Muscle layer of colon (tissue), 2 donors: ENCODE measurements around the gene UBE2D3.
"Not testable (repeated sequence)": the region's sequence is repeated elsewhere in the genome, so short reads cannot be mapped to it uniquely, and the experiment has no call there.

Experiments
- H3K27ac ChIP-seq: one replicate; pipeline ENCODE4 v1.7.0; 2013; ENCODE audit warnings: low read depth, mild to moderate bottlenecking, low read length, moderate library complexity
- H3K27me3 ChIP-seq, 2 donors: one replicate each; pipeline ENCODE4 v1.7.0; 2013; ENCODE audit warnings: low read length in 2 of 2, mild to moderate bottlenecking in 2 of 2; ENCODE audit not compliant: insufficient read depth in 2 of 2, control insufficient read depth in 1 of 2
- H3K36me3 ChIP-seq: one replicate; pipeline ENCODE4 v1.7.0; 2013; ENCODE audit warnings: mild to moderate bottlenecking, low read length; ENCODE audit not compliant: insufficient read depth
- H3K4me1 ChIP-seq: one replicate; pipeline ENCODE4 v1.7.0; 2013; ENCODE audit warnings: mild to moderate bottlenecking, low read length; ENCODE audit not compliant: insufficient read depth
- H3K4me3 ChIP-seq, 2 donors: one replicate each; pipeline ENCODE4 v1.7.0; 2013; ENCODE audit warnings: low read length in 2 of 2, low read depth in 1 of 2, mild to moderate bottlenecking in 1 of 2, moderate library complexity in 1 of 2
- H3K9ac ChIP-seq: one replicate; pipeline ENCODE4 v1.7.0; 2013; ENCODE audit warnings: low read length
- H3K9me3 ChIP-seq: one replicate; pipeline ENCODE4 v1.7.0; 2013; ENCODE audit warnings: mild to moderate bottlenecking, low read length
- donor health status: abdominal sarcoma.
- donor health status: Adenocarcinoma of cecum.

Gene UBE2D3

GRCh38 chr4:102826890-102827673 lies at the start of gene UBE2D3:
Gene UBE2D3 (minus strand): TSS chr4:102827551. CDS start chr4:102826508, 1,043 bp downstream.
- Histone ChIP-seq H3K27me3 (no peaks in the 10 kb centered on the region), H3K4me3 (peak within 1 kb of the TSS; percentile 88 to 92), H3K27ac (peak within 1 kb of the TSS; percentile 89), H3K9ac (peak within 1 kb of the TSS; percentile 100), H3K36me3 (no peaks in the 10 kb centered on the region), H3K9me3 (no peaks in the 10 kb centered on the region), H3K4me1 (peaks cover 37% of the 10 kb centered on the region)

GRCh38 chr4:102871772-102872171 lies 44.4 kb upstream of the UBE2D3 start:
- Histone ChIP-seq H3K4me3 (no peak overlapping the region), H3K9me3 (no peaks in the 10 kb centered on the region), H3K36me3 (no peaks in the 10 kb centered on the region), H3K27ac (no peak overlapping the region), H3K4me1 (peaks cover 6% of the 10 kb centered on the region), H3K27me3 (no peaks in the 10 kb centered on the region), H3K9ac (no peak overlapping the region)

GRCh38 chr4:102869569-102870197 lies 42.3 kb upstream of the UBE2D3 start:
- Histone ChIP-seq H3K9ac (peak overlapping the region; percentile 88), H3K4me1 (peaks cover 6% of the 10 kb centered on the region), H3K9me3 (no peaks in the 10 kb centered on the region), H3K4me3 (peak overlapping the region; percentile 97 to 98), H3K27me3 (no peaks in the 10 kb centered on the region), H3K27ac (peak overlapping the region; percentile 99), H3K36me3 (no peaks in the 10 kb centered on the region)

- Histone ChIP-seq H3K4me1 (peaks cover 6% of the 10 kb centered on the region), H3K9ac (peak within 1 kb of the TSS; percentile 88), H3K9me3 (no peaks in the 10 kb centered on the region), H3K27ac (peak within 1 kb of the TSS; percentile 99), H3K4me3 (peak within 1 kb of the TSS; percentile 97 to 98), H3K27me3 (no peaks in the 10 kb centered on the region), H3K36me3 (no peaks in the 10 kb centered on the region)
Measured at GRCh38 chr4:102868781-102869568, 41.6 kb upstream of the UBE2D3 start, which contains the start of gene CISD2. Gene CISD2 (plus strand): TSS chr4:102868992. CDS start chr4:102869085, 93 bp downstream.

- Histone ChIP-seq H3K9ac (peak overlapping the region; percentile 58), H3K4me3 (peak overlapping the region; percentile 97 to 98), H3K4me1 (peaks cover 6% of the 10 kb centered on the region), H3K9me3 (no peaks in the 10 kb centered on the region), H3K36me3 (no peaks in the 10 kb centered on the region), H3K27ac (peak overlapping the region; percentile 99), H3K27me3 (no peaks in the 10 kb centered on the region)
Measured at GRCh38 chr4:102868153-102868780, 40.9 kb upstream of the UBE2D3 start.

GRCh38 chr4:102867278-102868152 lies 40.2 kb upstream of the UBE2D3 start:
- Histone ChIP-seq H3K36me3 (no peaks in the 10 kb centered on the region), H3K4me1 (peaks cover 6% of the 10 kb centered on the region), H3K27me3 (no peaks in the 10 kb centered on the region), H3K27ac (no peak overlapping the region), H3K4me3 (peak overlapping the region; percentile 97 to 98), H3K9ac (no peak overlapping the region), H3K9me3 (no peaks in the 10 kb centered on the region)

GRCh38 chr4:102865327-102865726 lies 38.0 kb upstream of the UBE2D3 start:
- not testable (repeated sequence) for H3K4me3 ChIP-seq, H3K27ac ChIP-seq, H3K36me3 ChIP-seq, H3K27me3 ChIP-seq, H3K9ac ChIP-seq, H3K9me3 ChIP-seq, H3K4me1 ChIP-seq

- Histone ChIP-seq H3K4me1 (no peaks in the 10 kb centered on the region), H3K36me3 (no peaks in the 10 kb centered on the region), H3K27me3 (no peaks in the 10 kb centered on the region), H3K9ac (no peak overlapping the region), H3K27ac (no peak overlapping the region), H3K4me3 (no peak overlapping the region), H3K9me3 (peaks cover 8% of the 10 kb centered on the region)
Measured at GRCh38 chr4:102862747-102863146, 35.4 kb upstream of the UBE2D3 start.

GRCh38 chr4:102862016-102862415 lies 34.7 kb upstream of the UBE2D3 start:
- Histone ChIP-seq H3K27ac (no peak overlapping the region), H3K4me1 (no peaks in the 10 kb centered on the region), H3K27me3 (no peaks in the 10 kb centered on the region)

GRCh38 chr4:102860611-102861324 lies 33.4 kb upstream of the UBE2D3 start:
- H3K4me3 ChIP-seq, result no peak overlapping the region
- H3K9me3 ChIP-seq, result peaks cover 8% of the 10 kb centered on the region
- no peak overlapping the region for H3K9ac ChIP-seq
- H3K36me3 ChIP-seq, result no peaks in the 10 kb centered on the region
- no peak overlapping the region for H3K27ac ChIP-seq
- H3K27me3 ChIP-seq, result no peaks in the 10 kb centered on the region
- no peaks in the 10 kb centered on the region for H3K4me1 ChIP-seq

More at GRCh38 chr4:102862016-102862415, 34.7 kb upstream of the UBE2D3 start:
- H3K4me3 ChIP-seq, result no peak overlapping the region
- no peaks in the 10 kb centered on the region for H3K36me3 ChIP-seq
- peaks cover 8% of the 10 kb centered on the region for H3K9me3 ChIP-seq
- H3K9ac ChIP-seq, result no peak overlapping the region
